ENCODE measurements around the gene NNAT. TPM values are rescaled to one million over a fixed set of nuclear protein-coding genes. Genes with fewer than 3 reads are reported as not detected.

The NNAT gene
- total RNA-seq, 1 donor from 2014 or later = 87.4 TPM

- Mint-ChIP-seq H3K9me3 (ENCODE audit: low read depth) (no peaks in the 10 kb centered on the region), H3K27ac (no peak overlapping the region), H3K4me1 (ENCODE audit: low read depth) (peaks cover 2% of the 10 kb centered on the region), H3K36me3 (ENCODE audit: insufficient read depth) (no peaks in the 10 kb centered on the region), H3K4me3 (ENCODE audit: low read depth) (no peak overlapping the region), H3K27me3 (no peaks in the 10 kb centered on the region)
- no peak for TF ChIP-seq CTCF (IDR thresholded peaks at IDR 0.05; ENCODE audit: unreplicated experiment)
- DNase-seq (ENCODE audit: low spot score, unreplicated experiment) = no peak
Observed at GRCh38 chr20:37558306-37558705, 37.3 kb downstream of the NNAT start.

DNA sequence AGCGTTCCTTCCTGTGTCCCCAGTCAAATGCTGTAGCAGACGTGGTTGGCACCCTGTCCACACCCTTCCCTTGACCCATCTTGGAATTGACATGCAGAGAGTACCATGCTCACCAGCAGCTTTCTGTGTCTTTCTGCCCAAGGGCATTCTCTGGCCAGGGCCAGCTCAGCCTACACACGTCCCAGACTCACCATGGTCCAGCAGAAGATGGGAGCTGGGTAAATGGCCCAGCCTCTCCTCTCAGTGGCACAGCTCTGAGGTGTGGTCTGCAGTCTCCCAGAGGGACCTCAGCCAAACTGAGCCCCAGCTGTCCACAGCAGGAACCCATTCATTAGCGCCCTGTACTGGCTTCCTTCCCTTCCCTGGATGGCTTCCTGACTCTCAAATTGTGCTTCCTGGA lies 37.7 kb downstream of the NNAT start:
- no peak overlapping the region for H3K27ac Mint-ChIP-seq
- H3K4me3 Mint-ChIP-seq (ENCODE audit: low read depth) = no peak overlapping the region
- TF ChIP-seq CTCF (IDR thresholded peaks at IDR 0.05; ENCODE audit: unreplicated experiment) = no peak
- no peaks in the 10 kb centered on the region for H3K9me3 Mint-ChIP-seq (ENCODE audit: low read depth)
- peaks cover 2% of the 10 kb centered on the region for H3K4me1 Mint-ChIP-seq (ENCODE audit: low read depth)
- H3K27me3 Mint-ChIP-seq = no peaks in the 10 kb centered on the region
- no peaks in the 10 kb centered on the region for H3K36me3 Mint-ChIP-seq (ENCODE audit: insufficient read depth)
- no peak for DNase-seq (ENCODE audit: low spot score, unreplicated experiment)

- no peak overlapping the region for H3K4me3 Mint-ChIP-seq (ENCODE audit: low read depth)
Observed at GRCh38 chr20:37559312-37560027, 38.4 kb downstream of the NNAT start.

GRCh38 chr20:37560629-37561028 lies 39.6 kb downstream of the NNAT start:
- Mint-ChIP-seq H3K4me3 (ENCODE audit: low read depth) (no peak overlapping the region), H3K27me3 (peaks cover 6% of the 10 kb centered on the region), H3K4me1 (ENCODE audit: low read depth) (peaks cover 1% of the 10 kb centered on the region), H3K9me3 (ENCODE audit: low read depth) (no peaks in the 10 kb centered on the region), H3K27ac (no peak overlapping the region), H3K36me3 (ENCODE audit: insufficient read depth) (no peaks in the 10 kb centered on the region)
- DNase-seq (ENCODE audit: low spot score, unreplicated experiment) = no peak
- TF ChIP-seq CTCF (IDR thresholded peaks at IDR 0.05; ENCODE audit: unreplicated experiment) = no peak

More at GRCh38 chr20:37559312-37560027, 38.4 kb downstream of the NNAT start:
- no peaks in the 10 kb centered on the region for H3K36me3 Mint-ChIP-seq (ENCODE audit: insufficient read depth)
- DNase-seq (ENCODE audit: low spot score, unreplicated experiment) = no peak
- H3K4me1 Mint-ChIP-seq (ENCODE audit: low read depth) = no peaks in the 10 kb centered on the region
- no peak for TF ChIP-seq CTCF (IDR thresholded peaks at IDR 0.05; ENCODE audit: unreplicated experiment)
- no peak overlapping the region for H3K27ac Mint-ChIP-seq
- no peaks in the 10 kb centered on the region for H3K9me3 Mint-ChIP-seq (ENCODE audit: low read depth)
- no peaks in the 10 kb centered on the region for H3K27me3 Mint-ChIP-seq

GRCh38 chr20:37562695-37563480 lies 41.8 kb downstream of the NNAT start:
- Mint-ChIP-seq H3K27me3 (peaks cover 20% of the 10 kb centered on the region), H3K9me3 (ENCODE audit: low read depth) (no peaks in the 10 kb centered on the region), H3K4me3 (ENCODE audit: low read depth) (no peak overlapping the region), H3K4me1 (ENCODE audit: low read depth) (peaks cover 5% of the 10 kb centered on the region), H3K27ac (no peak overlapping the region), H3K36me3 (ENCODE audit: insufficient read depth) (no peaks in the 10 kb centered on the region)
- DNase-seq (ENCODE audit: low spot score, unreplicated experiment) = no peak
- no peak for TF ChIP-seq CTCF (IDR thresholded peaks at IDR 0.05; ENCODE audit: unreplicated experiment)

Measured in progenitor cell of endocrine pancreas (in vitro differentiated cells).